ENCODE measurements around the gene SLC44A4. TPM values are rescaled to one million over a fixed set of nuclear protein-coding genes. Genes with fewer than 3 reads are reported as not detected.
"Not testable (repeated sequence)": the region's sequence is repeated elsewhere in the genome, so short reads cannot be mapped to it uniquely, and the experiment has no call there.

SLC44A4 gene
- total RNA-seq, 2 donors from 2014 or later: not detected

GRCh38 chr6:31838968-31839367, 39.8 kb downstream of the SLC44A4 start:
- intact Hi-C loops (cut with DNase I): loop anchor here (10.0 kb wide), 2 partner anchors 104 to 154 kb away; partner anchors contain the start of genes CLIC1 (in 1 of the 2) and LY6G5C (in 1 of the 2)
- no peak for ATAC-seq
- DNase-seq: no peak

GRCh38 chr6:31838114-31838553, 40.7 kb downstream of the SLC44A4 start:
- not testable (repeated sequence) for ATAC-seq, DNase-seq
- intact Hi-C loops (cut with DNase I): loop anchor here (10.0 kb wide), 2 partner anchors 103 to 153 kb away; partner anchors contain the start of genes CLIC1 (in 1 of the 2) and LY6G5C (in 1 of the 2)

GRCh38 chr6:31837369-31838113, 41.3 kb downstream of the SLC44A4 start:
- intact Hi-C loops (cut with DNase I): loop anchor here (10.0 kb wide), 2 partner anchors 103 to 153 kb away; partner anchors contain the start of genes CLIC1 (in 1 of the 2) and LY6G5C (in 1 of the 2)
- no peak for DNase-seq
- no peak for ATAC-seq

GRCh38 chr6:31836474-31837368, 42.1 kb downstream of the SLC44A4 start:
- intact Hi-C loops (cut with DNase I): loop anchor here (10.0 kb wide), 2 partner anchors 102 to 152 kb away; partner anchors contain the start of genes CLIC1 (in 1 of the 2) and LY6G5C (in 1 of the 2)
- no peak for ATAC-seq
- no peak for DNase-seq

- intact Hi-C loops (cut with DNase I): loop anchor here (10.0 kb wide), 2 partner anchors 101 to 151 kb away; partner anchors contain the start of genes CLIC1 (in 1 of the 2) and LY6G5C (in 1 of the 2)
- ATAC-seq (no peak), DNase-seq (no peak)
These were observed 42.7 kb downstream of the SLC44A4 start for GRCh38 chr6:31836047-31836473.

- DNase-seq (peak; percentile 92), ATAC-seq (peak; percentile 90 to 93)
- intact Hi-C loops (cut with DNase I): loop anchor here (5.0 to 10.0 kb wide), 4 partner anchors 57 to 152 kb away; partner anchors contain the start of genes LY6G5C (in 2 of the 2), CLIC1 (in 1 of the 2) and VWA7 (in 1 of the 2)
These were observed 44.2 kb downstream of the SLC44A4 start for GRCh38 chr6:31834367-31835250.

- ATAC-seq (no peak), DNase-seq (no peak)
- intact Hi-C loops (cut with DNase I): loop anchor here (5.0 to 10.0 kb wide), 4 partner anchors 54 to 149 kb away; partner anchors contain the start of genes LY6G5C (in 2 of the 2), CLIC1 (in 1 of the 2) and VWA7 (in 1 of the 2)
These were observed 47.2 kb downstream of the SLC44A4 start for GRCh38 chr6:31831350-31832215.

- ATAC-seq (no peak), DNase-seq (no peak)
- intact Hi-C loops (cut with DNase I): loop anchor here (5.0 to 10.0 kb wide), 4 partner anchors 54 to 149 kb away; partner anchors contain the start of genes LY6G5C (in 2 of the 2), CLIC1 (in 1 of the 2) and VWA7 (in 1 of the 2)
These were observed 47.9 kb downstream of the SLC44A4 start for GRCh38 chr6:31830886-31831335.

- no peak for ATAC-seq
- DNase-seq: no peak
These were observed 49.0 kb downstream of the SLC44A4 start for GRCh38 chr6:31829633-31830283.

GRCh38 chr6:31827286-31828079, 51.3 kb downstream of the SLC44A4 start, which contains the start of gene HSPA1B:
Gene HSPA1B, plus strand, starts transcription at chr6:31827738. Its CDS starts 213 bp downstream, at chr6:31827951.
- intact Hi-C loops (cut with DNase I): no loop called here
- peak; percentile 93 to 96 for ATAC-seq
- peak; percentile 99 for DNase-seq

More at GRCh38 chr6:31829633-31830283, 49.0 kb downstream of the SLC44A4 start:
- intact Hi-C loops (cut with DNase I): loop anchor here (5.0 to 10.0 kb wide), 4 partner anchors 52 to 147 kb away; partner anchors contain the start of genes LY6G5C (in 2 of the 2), CLIC1 (in 1 of the 2) and VWA7 (in 1 of the 2)

GRCh38 chr6:31826793-31827285, 52.0 kb downstream of the SLC44A4 start:
- intact Hi-C loops (cut with DNase I): no loop called here
- peak; percentile 90 for DNase-seq
- ATAC-seq: peak; percentile 41 to 64

GRCh38 chr6:31825553-31825952, 53.2 kb downstream of the SLC44A4 start:
- intact Hi-C loops (cut with DNase I): no loop called here
- ATAC-seq: no peak

GRCh38 chr6:31823592-31824196, 55.1 kb downstream of the SLC44A4 start:
- ATAC-seq; intact Hi-C loops (cut with DNase I); DNase-seq: not testable (repeated sequence)

More at GRCh38 chr6:31825553-31825952, 53.2 kb downstream of the SLC44A4 start:
- no peak for DNase-seq

GRCh38 chr6:31822036-31822821, 56.6 kb downstream of the SLC44A4 start:
- intact Hi-C loops (cut with DNase I): no loop called here
- DNase-seq: peak; percentile 87
- peak; percentile 69 to 72 for ATAC-seq

Data from left cardiac atrium (tissue), 4 donors.